Kidney capillary endothelial cell (primary cell): ENCODE measurements around the gene ANKLE1.
A peak's percentile ranks its signal among the peaks of the same experiment; 100 is the strongest.
"Not testable (repeated sequence)": the region's sequence is repeated elsewhere in the genome, so short reads cannot be mapped to it uniquely, and the experiment has no call there.

Experiments used
- DNase-seq: peaks from one replicate; pipeline ENCODE4 v3.0.0-alpha.2; 2018; ENCODE audit warnings: low spot score

The ANKLE1 gene

GRCh38 chr19:17283504-17283996 lies 1.8 kb downstream of the ANKLE1 start:
- DNase-seq: no peak

GRCh38 chr19:17285415-17286135 lies 3.9 kb downstream of the ANKLE1 start:
- DNase-seq: no peak

DNA sequence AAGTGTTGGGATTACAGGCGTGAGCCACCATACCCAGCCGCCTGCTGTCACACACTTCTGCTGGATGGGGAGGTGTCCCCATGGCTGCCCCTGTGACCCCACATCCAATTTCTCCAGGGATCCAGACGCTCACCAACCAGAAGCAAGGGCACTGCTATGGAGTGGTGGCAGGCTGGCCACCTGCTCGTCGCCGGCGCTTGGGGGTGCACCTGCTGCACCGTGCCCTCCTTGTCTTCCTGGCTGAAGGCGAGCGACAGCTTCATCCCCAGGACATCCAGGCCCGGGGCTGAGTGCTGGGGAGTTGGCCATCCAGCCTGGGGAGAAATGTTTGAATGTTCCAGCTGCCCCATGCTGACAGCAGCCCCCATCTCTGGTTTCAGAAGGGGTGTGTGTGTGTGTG lies 4.6 kb downstream of the ANKLE1 start:
- no peak for DNase-seq

- no peak for DNase-seq
Measured at GRCh38 chr19:17286752-17287151, 5.1 kb downstream of the ANKLE1 start.

- DNase-seq: peak; percentile 61
Measured at GRCh38 chr19:17289489-17289888, 7.8 kb downstream of the ANKLE1 start.

- DNase-seq: peak; percentile 86
Measured at GRCh38 chr19:17292301-17293074, 10.8 kb downstream of the ANKLE1 start.

DNA sequence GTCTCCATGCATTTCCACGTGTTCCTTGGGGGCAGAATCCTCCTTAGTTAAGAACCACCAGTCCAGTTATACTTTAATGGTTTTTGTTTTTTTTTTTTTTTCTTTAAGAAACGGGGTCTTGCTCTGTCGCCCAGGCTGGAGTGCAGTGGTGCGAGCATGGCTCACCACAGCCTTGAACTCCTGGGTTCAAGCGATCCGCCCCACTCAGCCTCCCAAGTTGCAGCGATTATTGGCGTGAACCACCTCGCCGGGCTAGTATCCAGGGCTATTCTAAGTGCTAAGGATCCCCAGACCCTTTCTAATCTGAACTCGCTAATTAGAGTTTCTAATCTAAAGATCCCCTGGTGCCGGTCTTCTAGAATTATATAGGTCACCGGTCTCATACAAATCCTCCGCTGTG lies 11.9 kb downstream of the ANKLE1 start:
- no peak for DNase-seq

DNA sequence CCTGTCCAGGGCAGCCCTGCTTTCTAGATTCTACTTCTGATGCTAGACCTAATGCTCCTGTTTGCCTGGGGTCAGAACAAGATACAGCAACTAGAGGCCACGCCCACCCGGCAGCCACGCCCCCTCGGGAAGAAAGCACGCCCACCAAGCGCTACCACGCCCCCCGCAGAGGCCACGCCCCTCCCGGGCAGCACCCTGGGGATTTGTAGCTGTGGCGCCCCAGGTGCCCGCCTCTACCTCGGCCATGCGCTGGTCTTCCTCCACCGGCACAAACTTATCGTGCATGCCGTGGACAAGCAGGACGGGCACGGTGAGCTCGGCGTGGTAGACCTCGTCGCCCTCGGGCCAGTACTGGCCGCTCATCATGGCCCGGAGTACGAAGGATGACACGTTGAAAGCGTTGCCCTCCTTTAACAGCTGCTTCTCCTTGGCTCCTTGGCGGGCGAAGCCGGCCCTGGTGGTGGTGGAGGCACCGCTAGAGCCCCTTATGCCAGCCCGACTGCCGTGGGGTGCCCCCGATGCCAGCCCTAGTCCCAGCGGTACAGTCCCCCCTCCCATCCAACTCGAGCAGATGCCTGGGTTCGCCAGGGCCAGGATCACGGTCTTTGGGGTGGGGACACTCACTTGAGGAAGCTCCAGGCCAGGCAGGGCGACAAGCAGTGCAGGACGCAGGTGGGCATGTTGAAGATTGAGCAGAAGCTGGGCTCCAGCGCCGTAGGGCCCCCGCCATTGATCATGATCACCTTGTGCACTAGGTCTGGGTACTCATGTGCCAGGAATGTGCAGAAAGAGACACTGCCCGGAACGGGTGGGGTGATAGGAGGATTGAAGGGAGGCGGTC lies 12.6 kb downstream of the ANKLE1 start:
- DNase-seq: peak; percentile 35

DNA sequence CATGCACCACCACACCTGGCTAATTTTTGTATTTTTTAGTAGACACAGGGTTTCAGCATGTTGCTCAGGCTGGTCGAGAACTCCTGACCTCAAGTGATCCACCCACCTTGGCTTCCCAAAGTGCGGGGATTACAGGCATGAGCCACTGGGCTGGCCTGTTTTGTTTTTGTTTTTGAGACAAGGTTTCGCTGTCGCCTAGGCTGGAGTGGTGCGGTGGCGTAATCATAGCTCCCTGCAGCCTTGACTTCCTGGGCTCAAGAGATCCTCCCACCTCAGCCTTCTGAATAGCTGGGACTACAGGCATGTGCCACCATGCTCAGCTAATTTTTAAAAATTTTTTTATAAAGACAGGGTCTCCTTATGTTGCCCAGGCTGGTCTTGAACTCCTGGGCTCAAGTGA lies 13.8 kb downstream of the ANKLE1 start:
- DNase-seq: not testable (repeated sequence)

DNA sequence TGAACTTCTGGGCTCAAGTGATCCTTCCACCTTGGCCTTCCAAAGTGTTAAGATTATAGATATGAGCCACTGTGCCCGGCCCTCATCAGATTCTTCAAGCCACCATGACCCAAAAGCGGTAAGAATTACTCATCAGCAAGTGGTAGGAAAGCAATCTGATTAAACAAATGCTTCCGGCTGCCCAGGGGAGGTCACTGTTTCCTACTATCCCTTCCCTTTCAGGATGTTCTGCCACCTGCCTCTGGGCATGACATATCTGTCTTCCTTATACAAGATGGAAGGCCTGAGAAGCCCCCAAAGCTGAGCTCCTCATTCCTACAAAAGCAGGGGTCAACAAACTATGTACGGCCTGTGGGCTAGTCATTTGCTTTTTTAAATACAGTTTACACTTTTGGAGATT lies 14.6 kb downstream of the ANKLE1 start:
- peak; percentile 66 for DNase-seq

- no peak for DNase-seq
Measured at GRCh38 chr19:17296976-17297375, 15.3 kb downstream of the ANKLE1 start.

- no peak for DNase-seq
Measured at GRCh38 chr19:17300992-17301619, 19.4 kb downstream of the ANKLE1 start.

GRCh38 chr19:17302391-17303166 lies 20.9 kb downstream of the ANKLE1 start:
- no peak for DNase-seq

DNA sequence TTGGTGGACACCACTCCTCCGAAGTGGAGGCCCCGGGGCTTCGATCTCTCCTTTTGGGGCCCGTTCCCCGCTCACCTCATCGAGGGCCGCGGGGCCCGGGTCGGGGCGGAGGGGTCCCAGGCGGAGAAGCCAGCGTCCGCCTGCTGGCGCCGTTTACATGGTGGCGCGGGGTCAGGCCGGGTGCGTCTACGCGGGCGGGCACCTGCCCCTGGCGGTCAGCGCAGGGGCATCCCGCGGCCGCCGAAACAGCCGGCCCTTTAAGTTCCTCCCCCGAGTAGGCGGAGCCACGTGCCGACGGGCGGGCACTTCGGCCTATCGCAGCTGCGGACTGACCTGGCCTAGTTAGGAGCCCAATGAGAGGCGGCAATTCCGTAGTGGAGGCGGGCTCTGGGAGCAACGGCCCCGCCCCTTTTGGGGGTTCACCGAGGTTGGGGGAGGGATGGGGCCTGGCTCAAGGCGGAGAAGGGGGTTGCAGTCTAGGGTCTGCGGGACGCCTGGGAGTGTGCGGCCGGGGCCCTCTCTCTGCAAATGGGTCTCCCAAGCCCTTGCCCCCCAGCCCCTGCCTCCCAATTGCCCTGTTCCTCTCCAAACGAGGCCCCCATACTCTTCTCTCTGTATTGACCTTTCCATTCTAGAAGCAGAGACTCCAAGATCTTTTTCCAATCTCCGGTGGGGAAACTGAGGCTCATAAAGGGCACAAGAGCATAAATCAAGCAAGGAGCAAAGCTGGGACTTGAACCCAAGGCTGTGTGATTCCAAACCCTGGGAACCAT lies 21.7 kb downstream of the ANKLE1 start, which contains the start of gene ABHD8:
ABHD8 (minus strand) TSS at position 259 of the 773 bp plus-strand sequence. CDS start 1,809 bp downstream, outside the sequence.
- DNase-seq: peak; percentile 90

GRCh38 chr19:17303940-17304267 lies 22.2 kb downstream of the ANKLE1 start:
- no peak for DNase-seq

DNA sequence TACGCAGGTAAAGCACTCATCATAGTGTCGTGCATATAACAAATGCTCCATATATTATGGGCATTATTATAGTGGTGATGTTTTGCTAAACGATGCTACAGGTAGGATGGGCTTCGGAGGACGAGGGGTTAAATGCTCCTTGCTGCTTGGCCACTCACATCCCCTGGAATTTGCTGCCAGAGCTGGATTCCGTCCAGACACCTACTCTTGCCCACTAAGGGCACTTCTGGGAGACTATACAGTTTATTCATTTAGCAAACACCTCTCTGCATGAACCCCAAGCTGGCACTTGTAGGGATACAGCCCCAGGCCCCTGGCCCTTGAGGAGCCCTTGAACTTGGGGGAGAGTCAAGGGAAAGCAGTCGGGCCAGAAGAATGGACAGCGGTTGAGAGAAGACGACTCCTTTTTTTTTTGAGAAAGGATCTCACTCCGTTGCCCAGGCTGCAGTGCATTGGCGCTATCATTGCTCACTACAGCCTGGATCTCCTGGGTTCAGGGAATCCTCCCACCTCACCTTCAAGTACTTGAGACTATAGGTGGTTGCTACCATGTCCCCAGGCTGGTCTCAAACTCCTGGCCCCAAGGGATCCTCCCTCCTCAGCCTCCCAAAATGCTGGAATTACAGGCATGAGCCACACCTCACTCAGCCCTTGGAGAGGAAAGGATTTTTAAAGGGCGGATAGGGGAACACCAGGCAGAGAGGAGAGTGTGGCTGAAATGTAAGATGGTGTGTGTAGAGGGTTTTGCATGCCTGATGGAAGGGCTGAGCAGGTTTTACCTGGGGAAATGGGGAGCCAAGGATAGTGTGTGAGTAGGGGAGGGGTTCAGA lies 22.9 kb downstream of the ANKLE1 start:
- DNase-seq: no peak

GRCh38 chr19:17305216-17305516 lies 23.5 kb downstream of the ANKLE1 start:
- DNase-seq: no peak

- peak; percentile 95 for DNase-seq
Measured at GRCh38 chr19:17305517-17306284, 24.0 kb downstream of the ANKLE1 start, which contains the start of gene MRPL34. Gene MRPL34, plus strand, starts transcription at chr19:17305872. Its CDS starts 21 bp downstream, at chr19:17305893.

DNA sequence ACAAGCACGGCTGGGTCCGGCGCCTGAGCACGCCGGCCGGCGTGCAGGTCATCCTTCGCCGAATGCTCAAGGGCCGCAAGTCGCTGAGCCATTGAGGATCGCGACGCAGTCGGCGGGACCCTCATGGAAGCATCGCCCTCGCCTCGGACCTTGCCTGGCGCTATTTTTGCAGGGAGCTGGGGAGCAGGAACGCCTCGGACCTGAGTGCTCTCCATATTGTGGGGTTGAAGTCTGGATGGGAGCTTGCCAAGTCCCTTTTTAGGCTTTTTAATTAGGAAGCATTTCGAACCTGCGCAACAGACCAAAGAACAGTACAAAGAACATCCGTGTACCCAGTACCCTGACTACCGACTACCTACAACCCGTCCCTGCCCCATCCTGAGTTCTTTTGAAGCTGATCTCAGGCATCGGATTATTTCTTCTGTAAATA lies 24.6 kb downstream of the ANKLE1 start:
- no peak for DNase-seq
